ENCODE results near the gene ALDH4A1.

The ALDH4A1 gene

GRCh38 chr1:18922319-18922726, 20.0 kb upstream of the ALDH4A1 start:
- DNase-seq: no peak

- DNase-seq: no peak
These were observed 19.3 kb upstream of the ALDH4A1 start for GRCh38 chr1:18921516-18922251.

GRCh38 chr1:18920931-18921330, 18.6 kb upstream of the ALDH4A1 start:
- DNase-seq: no peak

- no peak for DNase-seq
These were observed 17.6 kb upstream of the ALDH4A1 start for GRCh38 chr1:18919956-18920355.

GRCh38 chr1:18919197-18919905, 17.0 kb upstream of the ALDH4A1 start:
- no peak for DNase-seq

GRCh38 chr1:18918417-18918816, 16.1 kb upstream of the ALDH4A1 start:
- no peak for DNase-seq

GRCh38 chr1:18917071-18917799, 14.9 kb upstream of the ALDH4A1 start:
- no peak for DNase-seq

GRCh38 chr1:18915341-18915740, 13.0 kb upstream of the ALDH4A1 start:
- no peak for DNase-seq

- DNase-seq: peak; percentile 35
These were observed 10.9 kb upstream of the ALDH4A1 start for GRCh38 chr1:18913065-18913835.

GRCh38 chr1:18912550-18912949, 10.2 kb upstream of the ALDH4A1 start:
- no peak for DNase-seq

GRCh38 chr1:18908911-18909771, 6.8 kb upstream of the ALDH4A1 start:
- DNase-seq: no peak

- DNase-seq: no peak
These were observed 5.8 kb upstream of the ALDH4A1 start for GRCh38 chr1:18907917-18908845.

- DNase-seq: peak; percentile 58
These were observed 4.9 kb upstream of the ALDH4A1 start for GRCh38 chr1:18907021-18907916.

- no peak for DNase-seq
These were observed 969 bp upstream of the ALDH4A1 start for GRCh38 chr1:18903291-18903756.

GRCh38 chr1:18901952-18902522, 318 bp downstream of the ALDH4A1 start:
- DNase-seq: no peak

GRCh38 chr1:18901147-18901951, 1.0 kb downstream of the ALDH4A1 start:
- DNase-seq: no peak

GRCh38 chr1:18900303-18900841, 2.0 kb downstream of the ALDH4A1 start:
- DNase-seq: no peak
